ENCODE results near the gene GRK5.

Gene GRK5

GRCh38 chr10:119207713-119208552 lies 562 bp downstream of the GRK5 start:
- peak overlapping the region; percentile 91 for H3K4me3 ChIP-seq (ENCODE audit: low read length)
- TF ChIP-seq, protein P1, sequence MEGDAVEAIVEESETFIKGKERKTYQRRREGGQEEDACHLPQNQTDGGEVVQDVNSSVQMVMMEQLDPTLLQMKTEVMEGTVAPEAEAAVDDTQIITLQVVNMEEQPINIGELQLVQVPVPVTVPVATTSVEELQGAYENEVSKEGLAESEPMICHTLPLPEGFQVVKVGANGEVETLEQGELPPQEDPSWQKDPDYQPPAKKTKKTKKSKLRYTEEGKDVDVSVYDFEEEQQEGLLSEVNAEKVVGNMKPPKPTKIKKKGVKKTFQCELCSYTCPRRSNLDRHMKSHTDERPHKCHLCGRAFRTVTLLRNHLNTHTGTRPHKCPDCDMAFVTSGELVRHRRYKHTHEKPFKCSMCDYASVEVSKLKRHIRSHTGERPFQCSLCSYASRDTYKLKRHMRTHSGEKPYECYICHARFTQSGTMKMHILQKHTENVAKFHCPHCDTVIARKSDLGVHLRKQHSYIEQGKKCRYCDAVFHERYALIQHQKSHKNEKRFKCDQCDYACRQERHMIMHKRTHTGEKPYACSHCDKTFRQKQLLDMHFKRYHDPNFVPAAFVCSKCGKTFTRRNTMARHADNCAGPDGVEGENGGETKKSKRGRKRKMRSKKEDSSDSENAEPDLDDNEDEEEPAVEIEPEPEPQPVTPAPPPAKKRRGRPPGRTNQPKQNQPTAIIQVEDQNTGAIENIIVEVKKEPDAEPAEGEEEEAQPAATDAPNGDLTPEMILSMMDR (conservative IDR thresholded peaks at IDR 0.05; ENCODE audit: low read length), result no peak
- peak; percentile 53 for DNase-seq (ENCODE audit: low read depth)

DNA sequence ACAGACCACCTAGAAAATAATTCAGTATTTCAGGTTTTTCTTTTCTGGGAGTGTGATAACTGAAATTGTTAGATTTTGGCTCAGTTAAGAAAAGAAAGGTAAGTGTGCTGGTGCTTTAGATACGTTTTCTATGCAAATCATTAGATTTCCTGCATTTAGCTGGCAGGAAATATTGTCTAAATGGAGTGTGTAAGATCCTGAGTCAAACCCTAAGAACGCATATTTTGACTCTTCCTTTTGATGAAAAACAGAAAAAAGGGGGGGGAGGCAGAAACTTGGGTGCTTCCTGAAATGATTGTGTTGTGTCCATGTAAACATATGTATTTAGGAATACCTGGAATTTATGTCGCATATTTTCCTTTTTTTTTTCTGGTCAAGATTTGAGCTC lies 1.2 kb downstream of the GRK5 start:
- TF ChIP-seq, protein P1 (conservative IDR thresholded peaks at IDR 0.05; ENCODE audit: low read length), result no peak
- peak; percentile 62 for DNase-seq (ENCODE audit: low read depth)
- peak overlapping the region; percentile 91 for H3K4me3 ChIP-seq (ENCODE audit: low read length)

DNA sequence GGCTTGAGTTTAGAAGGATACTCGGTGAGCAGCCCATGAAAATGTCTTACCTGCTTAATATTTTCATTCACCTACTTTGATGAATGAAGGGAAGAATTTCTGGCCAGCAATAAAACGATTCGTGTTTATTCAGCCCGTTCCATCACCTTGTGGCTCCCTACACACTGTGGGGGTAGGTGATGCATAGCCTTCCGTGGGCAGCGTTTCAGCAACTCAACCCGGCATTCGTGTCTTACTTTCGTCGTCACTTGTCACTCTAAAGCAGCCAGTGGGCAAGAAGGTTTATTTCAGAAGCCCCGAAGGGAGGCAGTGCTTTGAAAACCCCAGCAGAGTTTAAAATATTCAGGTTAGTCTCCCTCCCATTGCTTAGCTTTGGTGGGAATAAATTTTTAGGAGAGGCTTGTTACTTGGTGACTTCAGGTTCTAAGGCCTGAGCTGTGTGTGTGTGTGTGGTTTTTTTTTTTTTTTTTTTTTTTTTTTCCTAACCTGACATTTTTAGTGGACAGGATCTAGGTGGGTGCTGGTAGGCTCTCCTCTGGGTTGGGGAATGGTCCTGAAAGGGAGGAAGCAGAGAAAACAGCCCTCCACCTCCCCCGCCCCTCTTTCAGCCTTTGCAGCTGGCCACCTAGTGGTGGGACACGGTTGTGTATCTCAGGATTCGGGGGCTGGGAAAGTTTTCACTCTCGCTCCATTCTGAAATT lies 1.8 kb downstream of the GRK5 start:
- peak overlapping the region; percentile 91 for H3K4me3 ChIP-seq (ENCODE audit: low read length)
- peak; percentile 66 for DNase-seq (ENCODE audit: low read depth)
- TF ChIP-seq, protein P1 (conservative IDR thresholded peaks at IDR 0.05; ENCODE audit: low read length), result peak; percentile 84

- H3K4me3 ChIP-seq (ENCODE audit: low read length), result peak overlapping the region; percentile 91
- TF ChIP-seq, protein P1 (conservative IDR thresholded peaks at IDR 0.05; ENCODE audit: low read length), result no peak
- peak; percentile 42 for DNase-seq (ENCODE audit: low read depth)
These were observed 2.5 kb downstream of the GRK5 start for GRCh38 chr10:119209736-119210355.

DNA sequence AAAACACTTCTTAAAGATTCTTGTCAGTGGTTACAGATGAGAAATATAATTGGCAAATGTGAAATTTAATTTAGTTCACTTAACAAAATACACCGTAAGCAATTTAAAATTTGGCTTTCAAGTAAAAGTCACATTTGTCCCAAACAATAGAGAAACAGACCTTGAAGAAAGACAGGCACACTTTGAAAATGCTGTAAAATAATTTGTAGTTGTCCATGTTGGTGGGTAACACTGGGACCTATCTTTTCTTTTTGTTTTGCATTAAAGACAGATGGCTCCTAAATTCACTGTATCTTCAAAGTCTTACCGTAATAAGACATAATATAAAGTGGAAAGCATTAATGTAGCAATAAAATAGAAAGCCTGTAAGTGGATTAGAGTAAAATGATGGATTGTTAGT lies 3.3 kb downstream of the GRK5 start:
- TF ChIP-seq, protein P1 (conservative IDR thresholded peaks at IDR 0.05; ENCODE audit: low read length), result no peak
- no peak overlapping the region for H3K4me3 ChIP-seq (ENCODE audit: low read length)
- no peak for DNase-seq (ENCODE audit: low read depth)

GRCh38 chr10:119211176-119211575 lies 3.8 kb downstream of the GRK5 start:
- DNase-seq (ENCODE audit: low read depth), result peak; percentile 83
- TF ChIP-seq, protein P1 (conservative IDR thresholded peaks at IDR 0.05; ENCODE audit: low read length), result no peak
- no peak overlapping the region for H3K4me3 ChIP-seq (ENCODE audit: low read length)

Measured in AG10803 (cell line).